ENCODE data around the gene LYRM7. TPM values are rescaled to one million over a fixed set of nuclear protein-coding genes. Genes with fewer than 3 reads are reported as not detected.

LYRM7 gene
- total RNA-seq, 1 experiment from 2014 or later = 16.9 TPM

Other genes with a start within 250 kb of the LYRM7 start
- 198 and 227 TPM in 2 replicates for gene HINT1, start 5.7 kb upstream of the LYRM7 start, total RNA-seq (2014; rRNA removed)
- 38.5 and 46.8 TPM in 2 replicates for gene CDC42SE2, start 93.1 kb downstream of the LYRM7 start, total RNA-seq (2014; rRNA removed)